HG03108 (cell line): ENCODE measurements around the gene BAD.
A peak's percentile ranks its signal among the peaks of the same experiment; 100 is the strongest.

Experiments used
- ATAC-seq: cut with Tn5 transposase; IDR thresholded peaks from one replicate; pipeline ENCODE4 v1.9.1; 2021; ENCODE audit warnings: moderate library complexity; ENCODE audit not compliant: unreplicated experiment

Gene BAD

GRCh38 chr11:64297699-64298358 is 13.4 kb upstream of the BAD start:
- no peak for ATAC-seq

GRCh38 chr11:64296830-64297698 is 12.6 kb upstream of the BAD start:
- no peak for ATAC-seq

GRCh38 chr11:64296236-64296635 is 11.8 kb upstream of the BAD start:
- no peak for ATAC-seq

GRCh38 chr11:64295760-64296159 is 11.3 kb upstream of the BAD start:
- no peak for ATAC-seq

- ATAC-seq, result no peak
Measured at GRCh38 chr11:64294774-64295173, 10.3 kb upstream of the BAD start.

- no peak for ATAC-seq
Measured at GRCh38 chr11:64292460-64293254, 8.2 kb upstream of the BAD start.

- no peak for ATAC-seq
Measured at GRCh38 chr11:64291752-64292459, 7.4 kb upstream of the BAD start.

GRCh38 chr11:64291262-64291751 is 6.8 kb upstream of the BAD start, which contains the start of gene KCNK4:
TSS of gene KCNK4 (plus strand) at chr11:64291302. CDS start at chr11:64293019, 1,717 bp downstream.
- ATAC-seq, result no peak

- ATAC-seq, result no peak
Measured at GRCh38 chr11:64290352-64291261, 6.1 kb upstream of the BAD start.

GRCh38 chr11:64289002-64289564 is 4.6 kb upstream of the BAD start:
- no peak for ATAC-seq

GRCh38 chr11:64288353-64288750 is 3.9 kb upstream of the BAD start:
- ATAC-seq, result no peak

- no peak for ATAC-seq
Measured at GRCh38 chr11:64287676-64288352, 3.3 kb upstream of the BAD start.

- ATAC-seq, result no peak
Measured at GRCh38 chr11:64286801-64287159, 2.3 kb upstream of the BAD start.

GRCh38 chr11:64285885-64286800 is 1.7 kb upstream of the BAD start:
- ATAC-seq, result peak; percentile 1

- ATAC-seq, result peak; percentile 46
Measured at GRCh38 chr11:64284962-64285884, 758 bp upstream of the BAD start, which contains the start of gene GPR137. TSS of gene GPR137 (plus strand) at chr11:64285848. CDS start at chr11:64286525, 677 bp downstream.

- ATAC-seq, result no peak
Measured at GRCh38 chr11:64283092-64283491, 1.4 kb downstream of the BAD start.
